GM23338 (cell line): ENCODE measurements around the gene RIC1. TPM values are rescaled to one million over a fixed set of nuclear protein-coding genes. Genes with fewer than 3 reads are reported as not detected.
"Not testable (repeated sequence)": the region's sequence is repeated elsewhere in the genome, so short reads cannot be mapped to it uniquely, and the experiment has no call there.

Experiments
- ATAC-seq: fragments of 200-7000 bp; cut with Tn5 transposase; 3 replicates; pipeline ENCODE4 v1.9.1; 2020
- DNase-seq: peaks from one replicate; pipeline ENCODE4 v3.0.0-alpha.2; 2015; ENCODE audit warnings: low spot score
- H2AFZ ChIP-seq: fragments of 200-600 bp; sonication (generic); 2 replicates; pipeline ENCODE4 v1.8.0; 2016; ENCODE audit warnings: antibody characterized with exemption, mild to moderate bottlenecking, moderate library complexity
- H3F3A ChIP-seq: fragments of 200-600 bp; sonication (generic); replicated peaks from 2 replicates; pipeline ENCODE4 v1.8.0; 2017; ENCODE audit warnings: antibody characterized with exemption, mixed run types, low read depth
- H3K27ac ChIP-seq: fragments of 200-600 bp; sonication (generic); 2 replicates; pipeline ENCODE4 v1.6.1; 2016; ENCODE audit warnings: low read depth
- H3K27me3 ChIP-seq: fragments of 200-600 bp; sonication (generic); 2 replicates; pipeline ENCODE4 v1.8.0; 2016; ENCODE audit warnings: mild to moderate bottlenecking, mixed run types, moderate library complexity; ENCODE audit not compliant: insufficient read depth
- H3K36me3 ChIP-seq: fragments of 200-600 bp; sonication (generic); 2 replicates; pipeline ENCODE4 v1.8.0; 2016; ENCODE audit warnings: mild to moderate bottlenecking; ENCODE audit not compliant: insufficient read depth
- H3K4me1 ChIP-seq: fragments of 200-600 bp; sonication (generic); 2 replicates; pipeline ENCODE4 v1.8.0; 2016; ENCODE audit warnings: mild to moderate bottlenecking, moderate library complexity; ENCODE audit not compliant: insufficient read depth
- H3K4me2 ChIP-seq: fragments of 200-600 bp; sonication (generic); 2 replicates; pipeline ENCODE4 v1.7.1; 2017; ENCODE audit warnings: mixed run types
- H3K4me3 ChIP-seq: fragments of 200-600 bp; sonication (generic); 2 replicates; pipeline ENCODE4 v1.6.1; 2016; ENCODE audit warnings: mixed run types
- H3K79me2 ChIP-seq: fragments of 200-600 bp; sonication (generic); replicated peaks from 2 replicates; pipeline ENCODE4 v1.8.0; 2017; ENCODE audit warnings: mild to moderate bottlenecking; ENCODE audit not compliant: insufficient read depth
- H3K9me2 ChIP-seq: fragments of 200-600 bp; sonication (generic); 2 replicates; pipeline ENCODE4 v1.8.0; 2017; ENCODE audit not compliant: insufficient read depth
- H4K20me1 ChIP-seq: fragments of 200-600 bp; sonication (generic); replicated peaks from 2 replicates; pipeline ENCODE4 v1.8.0; 2017; ENCODE audit warnings: mild to moderate bottlenecking; ENCODE audit not compliant: insufficient read depth
- H3K27ac Mint-ChIP-seq: 2 replicates; pipeline ENCODE4 v1.8.0; 2020; ENCODE audit warnings: inconsistent platforms, mild to moderate bottlenecking, moderate library complexity, mixed read lengths
- H3K27me3 Mint-ChIP-seq: 3 replicates; pipeline ENCODE4 v1.8.0; 2022; ENCODE audit warnings: low read depth, mild to moderate bottlenecking, moderate library complexity, mixed read lengths, inconsistent platforms; ENCODE audit not compliant: insufficient read depth, poor library complexity
- H3K36me3 Mint-ChIP-seq: 3 replicates; pipeline ENCODE4 v1.8.0; 2021; ENCODE audit warnings: low read depth, mild to moderate bottlenecking, inconsistent platforms, moderate library complexity, mixed read lengths
- H3K4me1 Mint-ChIP-seq: 3 replicates; pipeline ENCODE4 v1.8.0; 2020; ENCODE audit warnings: mild to moderate bottlenecking, inconsistent platforms, mixed read lengths
- H3K4me3 Mint-ChIP-seq: 3 replicates; pipeline ENCODE4 v1.8.0; 2021; ENCODE audit warnings: moderate library complexity, mild to moderate bottlenecking, inconsistent platforms, mixed read lengths
- H3K9me3 Mint-ChIP-seq: 3 replicates; pipeline ENCODE4 v1.8.0; 2020; ENCODE audit warnings: moderate library complexity, mild to moderate bottlenecking, inconsistent platforms, mixed read lengths
- CREB1 ChIP-seq: fragments of 250-450 bp; sonication (Bioruptor Pico); IDR thresholded peaks from 2 replicates; pipeline ENCODE4 v1.5.0; 2020; ENCODE audit warnings: low read depth, mild to moderate bottlenecking, moderate library complexity
- CTCF ChIP-seq, 2 experiments: fragments of 200-600 bp in 1 of 2; sonication (generic) in 1 of 2; conservative IDR thresholded peaks; 2 replicates each; pipeline versions ENCODE4 v1.5.1 to v1.6.1; 2016 to 2017; ENCODE audit warnings: antibody characterized with exemption in 2 of 2, low read depth in 2 of 2, mild to moderate bottlenecking in 2 of 2, moderate library complexity in 1 of 2
- EZH2 ChIP-seq: fragments of 200-600 bp; sonication (generic); IDR thresholded peaks from one replicate; pipeline ENCODE4 v1.8.0; 2017; ENCODE audit warnings: antibody characterized with exemption, mild to moderate bottlenecking, low read depth; ENCODE audit not compliant: unreplicated experiment
- EZH2phosphoT487 ChIP-seq: fragments of 200-600 bp; sonication (generic); IDR thresholded peaks from one replicate; pipeline ENCODE4 v1.8.1; 2018; ENCODE audit warnings: antibody characterized with exemption; ENCODE audit not compliant: unreplicated experiment
- NANOG ChIP-seq: IDR thresholded peaks from 2 replicates; pipeline ENCODE4 v1.6.1; 2016; ENCODE audit warnings: antibody characterized with exemption, borderline replicate concordance
- POLR2AphosphoS5 ChIP-seq: IDR thresholded peaks from 2 replicates; pipeline ENCODE4 v1.6.1; 2016; ENCODE audit warnings: antibody characterized with exemption, low read depth
- ZNF114 ChIP-seq: fragments of 250-450 bp; sonication (Bioruptor Pico); IDR thresholded peaks from 2 replicates; pipeline ENCODE4 v1.5.0; 2020; ENCODE audit warnings: mild to moderate bottlenecking, moderate library complexity
- ZNF331 ChIP-seq: fragments of 250-450 bp; sonication (Bioruptor Pico); IDR thresholded peaks from 2 replicates; pipeline ENCODE4 v1.5.0; 2020; ENCODE audit warnings: low read depth, mild to moderate bottlenecking, moderate library complexity
- polyA plus RNA-seq: library from polyadenylated mRNA; unstranded; fragments of >200 nt; fragmentation: Nextera tagmentation; extraction: Ambion mirVana; gene quantifications from 2 replicates; pipeline ENCODE4 v1.2.1, GENCODE V29; 2016
- total RNA-seq: library from RNA; depleted of rRNA; stranded (reverse); fragments of >200 nt; shearing (Covaris generic); gene quantifications from 2 replicates; pipeline ENCODE4 v1.2.3, GENCODE V29; 2014
- TF ChIP-seq, protein P1 (sequence below): IDR thresholded peaks from one replicate; pipeline ENCODE4 v1.6.1; 2018; ENCODE audit warnings: antibody characterized with exemption; ENCODE audit not compliant: unreplicated experiment

The RIC1 gene
- total and polyA plus RNA-seq, 2 experiments from 2014 or later = 7.8 to 34.9 TPM

- TF ChIP-seq ZNF331 (CRISPR knock-in tag) = no peak
- TF ChIP-seq ZNF114 (CRISPR knock-in tag) = no peak
- no peak for TF ChIP-seq NANOG
- peaks cover 38% of the 10 kb centered on the region for H3K36me3 Mint-ChIP-seq
Observed at GRCh38 chr9:5715548-5716127, 86.7 kb downstream of the RIC1 start.

GRCh38 chr9:5717434-5717833 lies 88.5 kb downstream of the RIC1 start:
- not testable (repeated sequence) for H3K79me2 ChIP-seq, H4K20me1 ChIP-seq, H3F3A ChIP-seq, H3K27me3 ChIP-seq, H3K9me2 ChIP-seq, H3K4me3 Mint-ChIP-seq, H3K4me1 ChIP-seq, H3K27me3 Mint-ChIP-seq, ATAC-seq, H2AFZ ChIP-seq, DNase-seq, H3K4me3 ChIP-seq, H3K4me1 Mint-ChIP-seq, H3K36me3 ChIP-seq, H3K27ac ChIP-seq, H3K4me2 ChIP-seq, H3K27ac Mint-ChIP-seq
- peaks cover 12% of the 10 kb centered on the region; the same call in 1 of the 3 replicates for H3K9me3 Mint-ChIP-seq
- peaks cover 43% of the 10 kb centered on the region for H3K36me3 Mint-ChIP-seq

More at GRCh38 chr9:5715548-5716127, 86.7 kb downstream of the RIC1 start:
- Histone ChIP-seq H4K20me1 (no peaks in the 10 kb centered on the region; the same call in 1 of the 2 replicates), H3K27ac (no peak overlapping the region), H3F3A (no peaks in the 10 kb centered on the region), H3K36me3 (no peaks in the 10 kb centered on the region), H3K79me2 (no peaks in the 10 kb centered on the region), H2AFZ (no peak overlapping the region), H3K27me3 (no peaks in the 10 kb centered on the region), H3K9me2 (no peaks in the 10 kb centered on the region), H3K4me1 (no peaks in the 10 kb centered on the region), H3K4me2 (no peak overlapping the region), H3K4me3 (no peak overlapping the region)
- peaks cover 4% of the 10 kb centered on the region; the same call in 1 of the 3 replicates for H3K9me3 Mint-ChIP-seq
- no peak overlapping the region for H3K4me3 Mint-ChIP-seq
- H3K27ac Mint-ChIP-seq = no peak overlapping the region
- ATAC-seq = no peak
- no peaks in the 10 kb centered on the region for H3K27me3 Mint-ChIP-seq
- no peaks in the 10 kb centered on the region for H3K4me1 Mint-ChIP-seq
- no peak for DNase-seq

DNA sequence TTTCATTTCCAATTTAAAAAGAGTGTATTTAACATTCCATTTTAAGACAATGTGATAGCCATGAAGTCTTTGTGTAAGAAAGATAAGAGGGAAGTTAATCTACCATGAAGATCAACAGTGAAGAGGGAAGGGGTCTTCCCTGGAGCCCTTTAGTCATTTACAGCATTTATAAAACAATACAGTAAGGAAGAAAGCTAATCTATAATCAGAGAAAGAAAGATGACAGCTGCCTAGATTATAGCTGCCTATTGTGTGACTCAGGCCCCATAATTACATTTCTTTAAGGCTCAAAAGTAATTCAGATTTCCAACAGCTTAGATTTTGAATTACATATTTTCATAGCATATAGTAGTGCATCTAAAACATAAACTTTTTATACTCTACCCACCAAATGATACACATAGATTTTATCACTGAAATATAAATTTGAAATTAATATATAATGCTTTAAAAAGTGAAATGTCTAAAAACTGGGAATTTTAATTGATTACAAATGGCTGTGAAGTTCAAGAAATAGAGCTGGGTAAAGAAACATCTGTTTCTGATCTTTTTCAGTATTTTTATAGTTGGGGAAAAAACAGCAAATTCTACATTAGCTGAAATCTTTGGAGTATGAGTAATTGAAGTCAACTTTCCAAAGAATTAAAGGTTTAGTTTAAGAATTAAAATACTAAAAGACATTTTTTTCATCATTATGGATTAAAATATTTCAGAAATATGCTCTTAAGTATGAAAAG lies 89.6 kb downstream of the RIC1 start:
- ATAC-seq = no peak
- Mint-ChIP-seq H3K36me3 (peaks cover 53% of the 10 kb centered on the region), H3K4me3 (no peak overlapping the region), H3K27me3 (peaks cover 1% of the 10 kb centered on the region), H3K27ac (no peak overlapping the region), H3K4me1 (no peaks in the 10 kb centered on the region), H3K9me3 (peaks cover 20% of the 10 kb centered on the region)
- H3K4me2 ChIP-seq = no peak overlapping the region
- H3K79me2 ChIP-seq = no peaks in the 10 kb centered on the region; the same call in 1 of the 2 replicates
- H3K27ac ChIP-seq = no peak overlapping the region
- peaks cover 6% of the 10 kb centered on the region; the same call in 1 of the 2 replicates for H3K36me3 ChIP-seq
- H2AFZ ChIP-seq = no peak overlapping the region
- no peaks in the 10 kb centered on the region for H3K27me3 ChIP-seq
- H3K4me3 ChIP-seq = no peak overlapping the region
- H3K4me1 ChIP-seq = no peaks in the 10 kb centered on the region
- DNase-seq = no peak
- H3K9me2 ChIP-seq = no peaks in the 10 kb centered on the region
- H4K20me1 ChIP-seq = no peaks in the 10 kb centered on the region; the same call in 1 of the 2 replicates
- H3F3A ChIP-seq = no peaks in the 10 kb centered on the region
- TF ChIP-seq CTCF (conservative IDR thresholded peaks at IDR 0.05; ENCODE audit: low read depth in 2 of 2) = no peak
- no peak for TF ChIP-seq EZH2
- no peak for TF ChIP-seq CREB1
- TF ChIP-seq NANOG = no peak
- TF ChIP-seq EZH2phosphoT487 = no peak
- no peak for TF ChIP-seq POLR2AphosphoS5
- TF ChIP-seq, protein P1, sequence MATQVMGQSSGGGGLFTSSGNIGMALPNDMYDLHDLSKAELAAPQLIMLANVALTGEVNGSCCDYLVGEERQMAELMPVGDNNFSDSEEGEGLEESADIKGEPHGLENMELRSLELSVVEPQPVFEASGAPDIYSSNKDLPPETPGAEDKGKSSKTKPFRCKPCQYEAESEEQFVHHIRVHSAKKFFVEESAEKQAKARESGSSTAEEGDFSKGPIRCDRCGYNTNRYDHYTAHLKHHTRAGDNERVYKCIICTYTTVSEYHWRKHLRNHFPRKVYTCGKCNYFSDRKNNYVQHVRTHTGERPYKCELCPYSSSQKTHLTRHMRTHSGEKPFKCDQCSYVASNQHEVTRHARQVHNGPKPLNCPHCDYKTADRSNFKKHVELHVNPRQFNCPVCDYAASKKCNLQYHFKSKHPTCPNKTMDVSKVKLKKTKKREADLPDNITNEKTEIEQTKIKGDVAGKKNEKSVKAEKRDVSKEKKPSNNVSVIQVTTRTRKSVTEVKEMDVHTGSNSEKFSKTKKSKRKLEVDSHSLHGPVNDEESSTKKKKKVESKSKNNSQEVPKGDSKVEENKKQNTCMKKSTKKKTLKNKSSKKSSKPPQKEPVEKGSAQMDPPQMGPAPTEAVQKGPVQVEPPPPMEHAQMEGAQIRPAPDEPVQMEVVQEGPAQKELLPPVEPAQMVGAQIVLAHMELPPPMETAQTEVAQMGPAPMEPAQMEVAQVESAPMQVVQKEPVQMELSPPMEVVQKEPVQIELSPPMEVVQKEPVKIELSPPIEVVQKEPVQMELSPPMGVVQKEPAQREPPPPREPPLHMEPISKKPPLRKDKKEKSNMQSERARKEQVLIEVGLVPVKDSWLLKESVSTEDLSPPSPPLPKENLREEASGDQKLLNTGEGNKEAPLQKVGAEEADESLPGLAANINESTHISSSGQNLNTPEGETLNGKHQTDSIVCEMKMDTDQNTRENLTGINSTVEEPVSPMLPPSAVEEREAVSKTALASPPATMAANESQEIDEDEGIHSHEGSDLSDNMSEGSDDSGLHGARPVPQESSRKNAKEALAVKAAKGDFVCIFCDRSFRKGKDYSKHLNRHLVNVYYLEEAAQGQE = no peak
